BJ (cell line): Measurements from ENCODE around the gene TMEM132C. TPM values are rescaled to one million over a fixed set of nuclear protein-coding genes. Genes with fewer than 3 reads are reported as not detected.

Source experiments
- CTCF ChIA-PET: fragments of 350-600 bp; formaldehyde crosslinking; extraction: SDS; loops from one replicate; lab custom pipeline; 2021; ENCODE audit warnings: antibody characterized with exemption, inconsistent platforms; lab: Yijun Ruan, JAX
- POLR2A ChIA-PET: fragments of 300-600 bp; sonication (Branson Sonifier 250); formaldehyde crosslinking; extraction: SDS; loops from one replicate; lab custom pipeline; 2021; ENCODE audit warnings: antibody characterized with exemption; lab: Charles Lee
- DNase-seq: peaks from one replicate; pipeline ENCODE4 v3.0.0-alpha.2; 2011; ENCODE audit warnings: low read depth
- H3K27me3 ChIP-seq: 2 replicates; pipeline ENCODE4 v1.6.0; 2011; ENCODE audit warnings: low read length; ENCODE audit not compliant: control insufficient read depth, insufficient read depth
- H3K36me3 ChIP-seq: 2 replicates; pipeline ENCODE4 v1.5.1; 2011; ENCODE audit warnings: low read length; ENCODE audit not compliant: control insufficient read depth, insufficient read depth
- H3K4me3 ChIP-seq: 2 replicates; pipeline ENCODE4 v1.5.1; 2011; ENCODE audit warnings: low read depth, mild to moderate bottlenecking, control low read depth, low read length
- CTCF ChIP-seq: IDR thresholded peaks from 2 replicates; pipeline ENCODE4 v1.5.1; 2011; ENCODE audit warnings: low read depth, mild to moderate bottlenecking, control low read depth, inconsistent platforms, low read length, moderate library complexity; ENCODE audit not compliant: insufficient read depth
- polyA plus RNA-seq: library from polyadenylated mRNA; depleted of rRNA; stranded (reverse); fragments of >200 nt; gene quantifications from 2 replicates; pipeline ENCODE4 v1.2.3, GENCODE V29; 2011

The TMEM132C gene
- polyA plus RNA-seq, 1 experiment: not detected

- no peaks in the 10 kb centered on the region for H3K36me3 ChIP-seq
- POLR2A ChIA-PET: no interaction called here
- TF ChIP-seq CTCF: no peak
- H3K4me3 ChIP-seq: no peak overlapping the region
- no peak for DNase-seq
- H3K27me3 ChIP-seq: no peaks in the 10 kb centered on the region
- CTCF ChIA-PET: no interaction called here
Observed at GRCh38 chr12:128570191-128571065, 303.5 kb downstream of the TMEM132C start.

- no peaks in the 10 kb centered on the region for H3K36me3 ChIP-seq
- TF ChIP-seq CTCF: no peak
- H3K4me3 ChIP-seq: no peak overlapping the region
- ChIA-PET CTCF (no interaction called here), POLR2A (no interaction called here)
- no peaks in the 10 kb centered on the region for H3K27me3 ChIP-seq
- DNase-seq: no peak
Observed at GRCh38 chr12:128571906-128572810, 305.2 kb downstream of the TMEM132C start.

GRCh38 chr12:128573907-128574306 lies 306.9 kb downstream of the TMEM132C start:
- ChIA-PET CTCF (no interaction called here), POLR2A (no interaction called here)
- Histone ChIP-seq H3K36me3 (no peaks in the 10 kb centered on the region), H3K4me3 (no peak overlapping the region), H3K27me3 (no peaks in the 10 kb centered on the region)
- no peak for TF ChIP-seq CTCF
- DNase-seq: no peak

GRCh38 chr12:128578045-128578444 lies 311.1 kb downstream of the TMEM132C start:
- Histone ChIP-seq H3K36me3 (no peaks in the 10 kb centered on the region), H3K4me3 (no peak overlapping the region), H3K27me3 (no peaks in the 10 kb centered on the region)
- POLR2A ChIA-PET: no interaction called here
- CTCF ChIA-PET: no interaction called here
- no peak for DNase-seq
- no peak for TF ChIP-seq CTCF

- H3K36me3 ChIP-seq: no peaks in the 10 kb centered on the region
- TF ChIP-seq CTCF: no peak
- DNase-seq: no peak
- no peak overlapping the region for H3K4me3 ChIP-seq
- H3K27me3 ChIP-seq: no peaks in the 10 kb centered on the region
- ChIA-PET POLR2A (no interaction called here), CTCF (no interaction called here)
Observed at GRCh38 chr12:128581321-128581761, 314.4 kb downstream of the TMEM132C start.
